Measurements from ENCODE around the gene EPN3. TPM values are rescaled to one million over a fixed set of nuclear protein-coding genes. Genes with fewer than 3 reads are reported as not detected.

The EPN3 gene
- total RNA-seq, 3 donors from 2014 or later, result 8.2 to 32.8 TPM; not detected in 1

DNA sequence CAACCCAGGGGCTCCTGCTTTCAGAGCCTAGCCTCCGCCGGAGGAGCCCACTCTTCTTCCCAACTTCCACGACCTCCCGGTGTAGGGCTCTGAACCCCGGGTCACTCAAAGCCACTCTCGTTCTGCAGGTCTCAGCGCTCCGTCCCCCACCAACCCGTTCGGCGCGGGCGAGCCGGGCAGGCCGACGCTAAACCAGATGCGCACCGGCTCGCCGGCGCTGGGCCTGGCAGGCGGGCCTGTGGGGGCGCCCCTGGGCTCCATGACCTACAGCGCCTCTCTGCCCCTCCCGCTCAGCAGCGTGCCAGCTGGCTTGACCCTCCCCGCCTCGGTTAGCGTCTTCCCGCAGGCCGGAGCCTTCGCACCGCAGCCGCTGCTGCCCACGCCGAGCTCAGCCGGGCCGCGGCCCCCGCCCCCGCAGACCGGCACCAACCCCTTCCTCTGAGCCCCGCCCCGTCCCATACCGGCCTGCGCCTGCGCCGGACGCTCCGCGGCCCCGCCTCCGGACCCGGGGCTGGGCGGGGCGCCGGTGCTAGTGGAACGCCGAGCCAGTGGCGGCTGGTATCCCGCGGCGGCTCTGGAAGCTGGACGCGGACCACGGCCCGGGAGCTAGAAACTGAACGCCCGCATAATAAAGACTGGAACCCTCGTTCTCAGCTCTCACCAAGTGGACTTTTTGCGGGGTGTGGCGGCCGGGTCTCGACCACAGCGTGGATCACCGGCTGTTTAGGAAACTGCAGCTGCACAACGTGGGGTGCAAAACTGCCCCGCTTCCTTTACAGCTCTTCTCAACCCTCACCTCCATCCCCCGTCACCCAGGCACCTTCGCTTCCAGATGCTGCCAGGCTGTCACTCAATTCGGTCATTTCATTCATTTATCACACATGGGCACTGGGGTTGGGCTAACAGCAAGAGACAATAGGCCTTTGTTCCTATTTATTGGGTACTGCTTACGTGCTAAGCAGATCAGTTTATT, 9.5 kb downstream of the EPN3 start:
- peak; percentile 76 to 81 for DNase-seq (ENCODE audit: low spot score in 2 of 2)
- TF ChIP-seq, protein P1, sequence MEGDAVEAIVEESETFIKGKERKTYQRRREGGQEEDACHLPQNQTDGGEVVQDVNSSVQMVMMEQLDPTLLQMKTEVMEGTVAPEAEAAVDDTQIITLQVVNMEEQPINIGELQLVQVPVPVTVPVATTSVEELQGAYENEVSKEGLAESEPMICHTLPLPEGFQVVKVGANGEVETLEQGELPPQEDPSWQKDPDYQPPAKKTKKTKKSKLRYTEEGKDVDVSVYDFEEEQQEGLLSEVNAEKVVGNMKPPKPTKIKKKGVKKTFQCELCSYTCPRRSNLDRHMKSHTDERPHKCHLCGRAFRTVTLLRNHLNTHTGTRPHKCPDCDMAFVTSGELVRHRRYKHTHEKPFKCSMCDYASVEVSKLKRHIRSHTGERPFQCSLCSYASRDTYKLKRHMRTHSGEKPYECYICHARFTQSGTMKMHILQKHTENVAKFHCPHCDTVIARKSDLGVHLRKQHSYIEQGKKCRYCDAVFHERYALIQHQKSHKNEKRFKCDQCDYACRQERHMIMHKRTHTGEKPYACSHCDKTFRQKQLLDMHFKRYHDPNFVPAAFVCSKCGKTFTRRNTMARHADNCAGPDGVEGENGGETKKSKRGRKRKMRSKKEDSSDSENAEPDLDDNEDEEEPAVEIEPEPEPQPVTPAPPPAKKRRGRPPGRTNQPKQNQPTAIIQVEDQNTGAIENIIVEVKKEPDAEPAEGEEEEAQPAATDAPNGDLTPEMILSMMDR (IDR thresholded peaks at IDR 0.05), result no peak
- TF ChIP-seq POLR2AphosphoS5 (IDR thresholded peaks at IDR 0.05) (peak in 2 of 3 donors; percentile 24 to 48), POLR2A (IDR thresholded peaks at IDR 0.05) (no peak)
- H3K36me3 ChIP-seq, result no peaks in the 10 kb centered on the region

DNA sequence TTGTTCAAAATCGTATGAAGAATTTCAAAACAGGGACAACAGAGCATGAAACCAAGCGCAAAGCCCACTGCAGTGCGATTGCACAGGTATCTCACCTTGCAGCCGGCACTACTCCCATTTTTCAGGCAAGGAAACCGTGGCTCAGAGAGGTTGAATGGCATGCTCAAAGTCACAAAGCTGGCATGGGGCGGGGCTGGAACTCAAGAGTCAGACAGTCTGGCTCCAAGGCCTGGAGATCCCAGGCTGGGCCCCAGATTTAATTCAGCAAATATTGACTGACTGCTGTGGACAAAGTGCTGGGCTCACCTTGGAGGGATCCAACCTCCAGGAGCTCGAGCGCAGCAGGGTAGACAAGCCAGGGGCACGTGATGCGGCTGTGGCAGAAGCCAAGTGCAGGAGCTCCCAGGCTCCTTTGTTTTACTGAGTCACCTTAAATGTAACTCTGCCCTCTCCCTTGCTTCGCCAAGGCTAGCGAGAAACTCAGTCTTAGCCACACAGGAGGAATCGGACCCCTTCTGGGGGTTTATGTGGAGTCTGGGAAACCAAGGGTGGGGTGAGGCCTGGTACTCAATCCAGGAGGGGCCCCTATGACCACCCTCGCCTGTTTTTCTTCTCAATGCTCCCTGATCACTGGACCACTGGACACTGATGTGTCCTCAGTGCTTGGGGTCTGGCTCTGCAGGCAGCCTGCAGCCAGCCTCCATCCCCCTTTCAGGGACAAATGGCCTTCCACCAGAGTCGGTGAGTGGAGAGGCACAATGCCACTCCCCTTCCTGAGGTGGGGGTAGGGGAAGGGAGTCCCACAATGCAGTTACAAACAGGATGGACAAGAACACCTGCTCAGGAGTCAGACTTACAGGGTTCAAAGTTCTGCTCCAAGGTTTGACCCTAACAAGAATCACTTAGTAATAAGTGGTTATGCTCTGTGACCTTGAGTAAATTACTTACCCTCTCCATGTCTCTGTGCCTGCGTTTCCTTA, 10.6 kb downstream of the EPN3 start:
- H3K4me3 ChIP-seq, result peak overlapping the region in 2 of 3 donors; percentile 62 to 69
- no peaks in the 10 kb centered on the region for H3K9me3 ChIP-seq
- H3K27ac ChIP-seq, result peak overlapping the region; percentile 67 to 82
- no peaks in the 10 kb centered on the region for H3K27me3 ChIP-seq
- DNase-seq (ENCODE audit: low spot score in 2 of 2), result peak; percentile 71 to 87
- H3K36me3 ChIP-seq, result no peaks in the 10 kb centered on the region
- no peak for TF ChIP-seq POLR2A (IDR thresholded peaks at IDR 0.05)
- TF ChIP-seq, protein P1 (IDR thresholded peaks at IDR 0.05), result no peak
- no peak for TF ChIP-seq POLR2AphosphoS5 (IDR thresholded peaks at IDR 0.05)
- peaks cover 0 to 3% of the 10 kb centered on the region in 2 donors for H3K4me1 ChIP-seq
- intact Hi-C loops (cut with DNase I; ENCODE audit: low total_unique reads), result loop anchor here (10.0 kb wide), 1 partner anchor 302 kb away; no protein-coding TSS in a partner anchor

More for the DNA sequence above, 9.5 kb downstream of the EPN3 start:
- no peaks in the 10 kb centered on the region for H3K27me3 ChIP-seq
- no peaks in the 10 kb centered on the region for H3K4me1 ChIP-seq
- H3K9me3 ChIP-seq, result no peaks in the 10 kb centered on the region
- intact Hi-C loops (cut with DNase I; ENCODE audit: low total_unique reads), result loop anchor here (10.0 kb wide), 1 partner anchor 303 kb away; no protein-coding TSS in a partner anchor
- peak overlapping the region; percentile 49 to 69 (median 62) for H3K4me3 ChIP-seq
- H3K27ac ChIP-seq, result peak overlapping the region; percentile 80 to 82

DNA sequence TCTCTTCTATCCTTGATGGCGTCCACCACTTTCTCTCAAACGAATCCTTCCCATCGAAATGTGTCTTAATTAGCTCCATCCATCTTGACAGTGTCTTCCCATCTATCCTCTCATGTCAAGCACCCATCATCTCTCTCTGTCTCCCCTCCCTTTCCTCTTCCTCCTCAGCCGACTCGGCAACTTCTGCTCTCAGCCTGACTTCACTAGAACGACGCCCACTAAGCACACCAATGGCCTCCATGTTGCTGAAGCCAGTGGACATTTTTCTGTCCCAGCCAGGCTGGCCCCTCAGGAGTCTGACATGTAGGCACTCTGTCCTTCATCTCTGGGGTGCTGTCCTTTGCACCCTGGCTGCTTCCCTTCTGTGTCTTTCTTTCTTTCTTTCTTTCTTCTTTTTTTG, 12.0 kb downstream of the EPN3 start:
- Histone ChIP-seq H3K9me3 (no peaks in the 10 kb centered on the region), H3K4me3 (no peak overlapping the region), H3K4me1 (peaks cover 0 to 3% of the 10 kb centered on the region in 2 donors), H3K27ac (no peak overlapping the region), H3K27me3 (no peaks in the 10 kb centered on the region), H3K36me3 (no peaks in the 10 kb centered on the region)
- intact Hi-C loops (cut with DNase I; ENCODE audit: low total_unique reads), result loop anchor here (10.0 kb wide), 1 partner anchor 300 kb away; no protein-coding TSS in a partner anchor
- TF ChIP-seq POLR2AphosphoS5 (IDR thresholded peaks at IDR 0.05), result no peak
- no peak for TF ChIP-seq POLR2A (IDR thresholded peaks at IDR 0.05)
- TF ChIP-seq, protein P1 (IDR thresholded peaks at IDR 0.05), result no peak
- no peak for DNase-seq (ENCODE audit: low spot score in 2 of 2)

GRCh38 chr17:50545311-50545710, 12.8 kb downstream of the EPN3 start:
- Histone ChIP-seq H3K27me3 (no peaks in the 10 kb centered on the region), H3K27ac (no peak overlapping the region), H3K36me3 (no peaks in the 10 kb centered on the region), H3K4me1 (peaks cover 0 to 3% of the 10 kb centered on the region in 2 donors), H3K4me3 (no peak overlapping the region), H3K9me3 (no peaks in the 10 kb centered on the region)
- intact Hi-C loops (cut with DNase I; ENCODE audit: low total_unique reads), result loop anchor here (10.0 kb wide), 1 partner anchor 299 kb away; no protein-coding TSS in a partner anchor
- DNase-seq (ENCODE audit: low spot score in 2 of 2), result no peak
- TF ChIP-seq POLR2A (IDR thresholded peaks at IDR 0.05) (no peak), POLR2AphosphoS5 (IDR thresholded peaks at IDR 0.05) (no peak)
- TF ChIP-seq, protein P1 (IDR thresholded peaks at IDR 0.05), result no peak

Data from breast epithelium (tissue), 4 donors.